ENCODE data around the gene AURKB. TPM values are rescaled to one million over a fixed set of nuclear protein-coding genes. Genes with fewer than 3 reads are reported as not detected.

AURKB gene
- total and polyA plus RNA-seq, 2 of the 13 experiments (the other 11 are each of a cell fraction or from before 2014, with no cell fraction given): 29.5 to 75.3 TPM

GRCh38 chr17:8189711-8190477 is 20.5 kb downstream of the AURKB start, which contains the start of gene BORCS6 (continued):
- TF ChIP-seq ZNF704 (CRISPR knock-in tag; IDR thresholded peaks at IDR 0.05; ENCODE audit: borderline replicate concordance): no peak
- no peak for TF ChIP-seq NR1H2 (CRISPR knock-in tag; IDR thresholded peaks at IDR 0.05; ENCODE audit: borderline replicate concordance, low read depth)
- TF ChIP-seq ZBTB7A (CRISPR knock-in tag; IDR thresholded peaks at IDR 0.05): no peak
- TF ChIP-seq MLLT10 (CRISPR knock-in tag; IDR thresholded peaks at IDR 0.05): no peak
- no peak for TF ChIP-seq PRPF4 (IDR thresholded peaks at IDR 0.05; ENCODE audit: low read depth, low read length, poor library complexity, severe bottlenecking)
- TF ChIP-seq TFDP2 (CRISPR knock-in tag; IDR thresholded peaks at IDR 0.05): no peak
- TF ChIP-seq ZNF17 (CRISPR knock-in tag; IDR thresholded peaks at IDR 0.05): no peak
- no peak for TF ChIP-seq ATF2 (CRISPR knock-in tag; IDR thresholded peaks at IDR 0.05)
- TF ChIP-seq FIP1L1 (IDR thresholded peaks at IDR 0.05; ENCODE audit: borderline replicate concordance, insufficient read depth, low read depth, low read length): no peak
- TF ChIP-seq SRSF1 (optimal IDR thresholded peaks at IDR 0.05; ENCODE audit: low read depth, low read length): peak; percentile 84
- TF ChIP-seq MEF2D (CRISPR knock-in tag; IDR thresholded peaks at IDR 0.05): no peak
- no peak for TF ChIP-seq WIZ (CRISPR knock-in tag; IDR thresholded peaks at IDR 0.05)
- TF ChIP-seq ZFP36L1 (CRISPR knock-in tag; IDR thresholded peaks at IDR 0.05): 0 out of 2 replicates have a peak, but pooled peaks have one; percentile 34
- TF ChIP-seq, protein P1, sequence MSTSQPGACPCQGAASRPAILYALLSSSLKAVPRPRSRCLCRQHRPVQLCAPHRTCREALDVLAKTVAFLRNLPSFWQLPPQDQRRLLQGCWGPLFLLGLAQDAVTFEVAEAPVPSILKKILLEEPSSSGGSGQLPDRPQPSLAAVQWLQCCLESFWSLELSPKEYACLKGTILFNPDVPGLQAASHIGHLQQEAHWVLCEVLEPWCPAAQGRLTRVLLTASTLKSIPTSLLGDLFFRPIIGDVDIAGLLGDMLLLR (CRISPR knock-in tag; IDR thresholded peaks at IDR 0.05): no peak; the same call in 1 of the 2 replicates
- no peak for TF ChIP-seq ZNF841 (CRISPR knock-in tag; IDR thresholded peaks at IDR 0.05; ENCODE audit: borderline replicate concordance)
- no peak; the same call in 1 of the 2 replicates for TF ChIP-seq BRCA1 (CRISPR knock-in tag; IDR thresholded peaks at IDR 0.05)
- no peak for TF ChIP-seq ARHGAP35 (CRISPR knock-in tag; IDR thresholded peaks at IDR 0.05; ENCODE audit: borderline replicate concordance)
- TF ChIP-seq, protein P2, sequence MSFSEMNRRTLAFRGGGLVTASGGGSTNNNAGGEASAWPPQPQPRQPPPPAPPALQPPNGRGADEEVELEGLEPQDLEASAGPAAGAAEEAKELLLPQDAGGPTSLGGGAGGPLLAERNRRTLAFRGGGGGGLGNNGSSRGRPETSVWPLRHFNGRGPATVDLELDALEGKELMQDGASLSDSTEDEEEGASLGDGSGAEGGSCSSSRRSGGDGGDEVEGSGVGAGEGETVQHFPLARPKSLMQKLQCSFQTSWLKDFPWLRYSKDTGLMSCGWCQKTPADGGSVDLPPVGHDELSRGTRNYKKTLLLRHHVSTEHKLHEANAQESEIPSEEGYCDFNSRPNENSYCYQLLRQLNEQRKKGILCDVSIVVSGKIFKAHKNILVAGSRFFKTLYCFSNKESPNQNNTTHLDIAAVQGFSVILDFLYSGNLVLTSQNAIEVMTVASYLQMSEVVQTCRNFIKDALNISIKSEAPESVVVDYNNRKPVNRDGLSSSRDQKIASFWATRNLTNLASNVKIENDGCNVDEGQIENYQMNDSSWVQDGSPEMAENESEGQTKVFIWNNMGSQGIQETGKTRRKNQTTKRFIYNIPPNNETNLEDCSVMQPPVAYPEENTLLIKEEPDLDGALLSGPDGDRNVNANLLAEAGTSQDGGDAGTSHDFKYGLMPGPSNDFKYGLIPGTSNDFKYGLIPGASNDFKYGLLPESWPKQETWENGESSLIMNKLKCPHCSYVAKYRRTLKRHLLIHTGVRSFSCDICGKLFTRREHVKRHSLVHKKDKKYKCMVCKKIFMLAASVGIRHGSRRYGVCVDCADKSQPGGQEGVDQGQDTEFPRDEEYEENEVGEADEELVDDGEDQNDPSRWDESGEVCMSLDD (CRISPR knock-in tag; IDR thresholded peaks at IDR 0.05; ENCODE audit: borderline replicate concordance): peak; percentile 67; the same call in 1 of the 2 replicates
- TF ChIP-seq ZNF772 (CRISPR knock-in tag; IDR thresholded peaks at IDR 0.05): no peak
- TF ChIP-seq TRAFD1 (CRISPR knock-in tag; IDR thresholded peaks at IDR 0.05; ENCODE audit: borderline replicate concordance): no peak

Data from HepG2 (cell line).